Stimulated activated naive CD8-positive, alpha-beta T cell treated with anti-CD3 and anti-CD28 coated beads, Interleukin-15, Interleukin-2, amounts not matched to agents 100 ng/mL and 50 ng/mL, for 24 hours (primary cell): ENCODE measurements around the gene DSG3.

Source experiments
- H3K27ac Mint-ChIP-seq: one replicate; pipeline ENCODE4 v1.8.0; 2021; ENCODE audit warnings: mild to moderate bottlenecking, mixed read lengths
- H3K27me3 Mint-ChIP-seq: one replicate; pipeline ENCODE4 v1.8.0; 2021; ENCODE audit warnings: mixed read lengths
- H3K36me3 Mint-ChIP-seq: one replicate; pipeline ENCODE4 v1.8.0; 2021; ENCODE audit warnings: low read depth, mixed read lengths
- H3K4me1 Mint-ChIP-seq: one replicate; pipeline ENCODE4 v1.8.0; 2021; ENCODE audit warnings: low read depth, mixed read lengths
- H3K4me3 Mint-ChIP-seq: one replicate; pipeline ENCODE4 v1.8.0; 2021; ENCODE audit warnings: mild to moderate bottlenecking, mixed read lengths
- H3K9me3 Mint-ChIP-seq: one replicate; pipeline ENCODE4 v1.8.0; 2021; ENCODE audit warnings: mixed read lengths

The DSG3 gene

DNA sequence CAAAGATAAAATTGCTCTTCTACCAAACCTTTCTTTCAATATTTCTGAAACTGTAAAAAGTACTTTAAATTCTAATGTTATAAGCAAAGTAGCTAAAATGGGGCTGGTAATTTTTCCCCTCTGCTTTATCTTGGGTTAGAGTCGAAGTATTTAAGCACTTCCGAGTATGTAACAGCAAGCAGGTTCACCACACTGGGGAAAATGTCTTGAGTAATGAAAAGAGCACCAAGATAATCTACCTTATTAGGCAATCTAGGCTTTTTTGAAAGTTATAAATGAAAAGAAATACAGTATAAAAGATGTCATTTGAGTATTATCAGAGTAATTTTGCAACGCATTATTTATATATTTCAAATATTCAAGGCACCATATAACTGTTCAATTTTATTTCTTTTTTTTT is 687 bp upstream of the DSG3 start:
- H3K27me3 Mint-ChIP-seq = peaks cover 3% of the 10 kb centered on the region
- H3K27ac Mint-ChIP-seq = no peak overlapping the region
- no peaks in the 10 kb centered on the region for H3K4me1 Mint-ChIP-seq
- H3K36me3 Mint-ChIP-seq = no peaks in the 10 kb centered on the region
- no peaks in the 10 kb centered on the region for H3K9me3 Mint-ChIP-seq
- no peak overlapping the region for H3K4me3 Mint-ChIP-seq

- Mint-ChIP-seq H3K36me3 (no peaks in the 10 kb centered on the region), H3K27ac (no peak overlapping the region), H3K4me3 (no peak overlapping the region), H3K9me3 (no peaks in the 10 kb centered on the region), H3K4me1 (no peaks in the 10 kb centered on the region), H3K27me3 (peaks cover 3% of the 10 kb centered on the region)
Observed at GRCh38 chr18:31450409-31450808, 2.9 kb downstream of the DSG3 start.

DNA sequence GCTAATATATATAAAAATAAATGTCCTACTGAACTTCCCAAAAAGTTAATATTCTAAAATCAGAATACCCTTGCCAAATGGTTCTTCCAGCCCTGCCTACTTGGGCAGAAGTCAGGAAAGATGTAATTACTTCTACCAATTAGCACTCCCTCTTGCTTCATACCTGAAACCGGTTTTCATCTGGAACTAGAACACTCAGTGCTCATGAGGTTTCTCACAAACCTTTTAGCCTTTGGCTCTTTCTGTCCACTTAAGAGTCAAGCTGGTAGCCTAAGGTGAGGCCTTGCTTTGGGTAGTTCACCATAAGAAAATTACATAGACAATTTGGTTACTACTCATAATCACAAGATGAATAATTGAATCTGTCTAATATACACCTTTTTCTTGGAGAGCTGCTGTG is 4.1 kb downstream of the DSG3 start:
- Mint-ChIP-seq H3K27ac (no peak overlapping the region), H3K9me3 (no peaks in the 10 kb centered on the region), H3K4me1 (no peaks in the 10 kb centered on the region), H3K36me3 (no peaks in the 10 kb centered on the region), H3K4me3 (no peak overlapping the region), H3K27me3 (peaks cover 3% of the 10 kb centered on the region)

GRCh38 chr18:31454066-31454708 is 6.6 kb downstream of the DSG3 start:
- Mint-ChIP-seq H3K27ac (no peak overlapping the region), H3K36me3 (no peaks in the 10 kb centered on the region), H3K9me3 (no peaks in the 10 kb centered on the region), H3K4me3 (no peak overlapping the region), H3K4me1 (no peaks in the 10 kb centered on the region), H3K27me3 (no peaks in the 10 kb centered on the region)

GRCh38 chr18:31469629-31470028 is 22.1 kb downstream of the DSG3 start:
- Mint-ChIP-seq H3K4me3 (no peak overlapping the region), H3K27me3 (no peaks in the 10 kb centered on the region), H3K36me3 (no peaks in the 10 kb centered on the region), H3K9me3 (no peaks in the 10 kb centered on the region), H3K4me1 (no peaks in the 10 kb centered on the region), H3K27ac (no peak overlapping the region)

DNA sequence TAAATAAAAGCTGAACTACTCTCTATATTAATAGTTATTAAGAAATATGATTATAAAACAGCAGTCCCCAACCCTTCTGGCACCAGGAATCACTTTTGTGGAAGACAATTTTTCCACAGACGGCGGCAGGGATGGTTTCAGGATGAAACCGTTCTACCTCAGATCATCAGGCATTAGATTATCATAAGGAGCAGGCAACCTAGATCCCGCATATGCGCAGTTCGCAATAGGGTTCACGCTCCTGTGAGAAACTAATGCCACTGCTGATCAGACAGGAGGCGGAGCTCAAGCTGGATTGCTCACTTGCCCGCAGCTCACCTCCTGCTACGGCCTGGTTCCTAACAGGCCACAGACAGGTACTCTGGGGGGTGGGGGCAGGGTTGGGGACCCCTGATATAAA is 31.1 kb downstream of the DSG3 start:
- Mint-ChIP-seq H3K27me3 (peaks cover 3% of the 10 kb centered on the region), H3K4me1 (no peaks in the 10 kb centered on the region), H3K4me3 (no peak overlapping the region), H3K36me3 (no peaks in the 10 kb centered on the region), H3K9me3 (no peaks in the 10 kb centered on the region), H3K27ac (no peak overlapping the region)

DNA sequence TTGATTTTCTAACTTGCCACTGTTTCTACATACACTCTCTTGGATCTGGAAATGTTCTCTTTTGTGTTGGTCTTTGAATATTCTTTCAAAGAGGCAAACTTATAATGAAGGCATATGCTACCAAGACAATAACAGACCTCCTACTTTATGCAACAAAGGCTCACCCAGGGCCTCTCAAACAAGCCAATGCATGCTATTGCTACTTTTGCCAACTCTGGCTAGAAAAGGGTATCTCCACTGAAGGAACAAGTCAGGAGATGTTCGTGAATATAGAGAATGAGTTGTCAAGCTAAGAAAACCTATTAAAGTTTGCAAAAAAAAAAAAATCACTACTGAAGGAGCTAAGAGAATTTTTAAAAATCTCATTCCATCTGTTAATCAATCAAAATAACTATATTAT is 34.5 kb downstream of the DSG3 start:
- Mint-ChIP-seq H3K27me3 (no peaks in the 10 kb centered on the region), H3K9me3 (no peaks in the 10 kb centered on the region), H3K4me3 (no peak overlapping the region), H3K4me1 (no peaks in the 10 kb centered on the region), H3K36me3 (no peaks in the 10 kb centered on the region), H3K27ac (no peak overlapping the region)

- H3K9me3 Mint-ChIP-seq = no peaks in the 10 kb centered on the region
- no peaks in the 10 kb centered on the region for H3K27me3 Mint-ChIP-seq
- H3K4me1 Mint-ChIP-seq = no peaks in the 10 kb centered on the region
- no peak overlapping the region for H3K27ac Mint-ChIP-seq
- no peaks in the 10 kb centered on the region for H3K36me3 Mint-ChIP-seq
- H3K4me3 Mint-ChIP-seq = no peak overlapping the region
Observed at GRCh38 chr18:31483396-31483795, 35.9 kb downstream of the DSG3 start.

DNA sequence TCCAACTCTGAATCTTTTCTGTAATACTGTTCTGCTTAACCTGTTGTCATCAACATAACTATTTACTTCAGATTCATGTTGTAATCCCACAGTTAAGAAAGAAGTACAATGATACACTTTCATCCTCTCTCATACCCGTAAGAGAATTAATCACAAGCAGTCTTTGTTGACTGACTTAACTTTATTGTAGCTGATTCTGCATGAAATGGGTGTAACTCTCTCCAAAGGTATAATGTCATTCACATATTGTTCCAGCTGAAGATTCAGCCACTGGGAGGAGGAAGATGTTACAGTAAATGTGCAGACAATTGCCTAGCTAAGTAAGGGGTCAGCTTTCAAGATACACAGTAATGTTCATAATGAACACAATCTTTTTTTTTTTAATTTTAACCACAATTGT is 36.9 kb downstream of the DSG3 start:
- Mint-ChIP-seq H3K27me3 (peaks cover 3% of the 10 kb centered on the region), H3K27ac (no peak overlapping the region), H3K4me1 (no peaks in the 10 kb centered on the region), H3K4me3 (no peak overlapping the region), H3K9me3 (peaks cover 3% of the 10 kb centered on the region), H3K36me3 (no peaks in the 10 kb centered on the region)

DNA sequence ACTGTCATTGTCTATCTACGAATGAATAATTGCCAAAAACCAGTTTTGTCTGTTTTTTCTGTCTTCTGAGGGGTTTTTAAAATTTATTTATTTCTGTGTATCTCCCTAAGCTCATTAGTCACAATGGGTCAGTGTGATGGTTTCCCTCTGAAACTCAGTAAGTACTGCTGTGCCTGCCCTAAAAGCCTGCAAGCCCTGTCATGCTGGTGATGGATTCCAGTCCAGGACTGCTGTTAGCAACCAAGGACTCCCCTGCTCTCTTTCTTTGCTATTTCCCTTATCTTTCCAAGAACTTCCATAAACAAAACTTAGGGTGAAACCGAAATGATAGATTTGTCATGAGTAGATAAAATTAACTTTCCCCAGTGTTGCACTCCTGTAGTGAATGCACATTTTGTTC is 38.6 kb downstream of the DSG3 start:
- H3K36me3 Mint-ChIP-seq = no peaks in the 10 kb centered on the region
- peaks cover 7% of the 10 kb centered on the region for H3K27me3 Mint-ChIP-seq
- no peak overlapping the region for H3K27ac Mint-ChIP-seq
- no peak overlapping the region for H3K4me3 Mint-ChIP-seq
- H3K9me3 Mint-ChIP-seq = peaks cover 5% of the 10 kb centered on the region
- H3K4me1 Mint-ChIP-seq = no peaks in the 10 kb centered on the region

DNA sequence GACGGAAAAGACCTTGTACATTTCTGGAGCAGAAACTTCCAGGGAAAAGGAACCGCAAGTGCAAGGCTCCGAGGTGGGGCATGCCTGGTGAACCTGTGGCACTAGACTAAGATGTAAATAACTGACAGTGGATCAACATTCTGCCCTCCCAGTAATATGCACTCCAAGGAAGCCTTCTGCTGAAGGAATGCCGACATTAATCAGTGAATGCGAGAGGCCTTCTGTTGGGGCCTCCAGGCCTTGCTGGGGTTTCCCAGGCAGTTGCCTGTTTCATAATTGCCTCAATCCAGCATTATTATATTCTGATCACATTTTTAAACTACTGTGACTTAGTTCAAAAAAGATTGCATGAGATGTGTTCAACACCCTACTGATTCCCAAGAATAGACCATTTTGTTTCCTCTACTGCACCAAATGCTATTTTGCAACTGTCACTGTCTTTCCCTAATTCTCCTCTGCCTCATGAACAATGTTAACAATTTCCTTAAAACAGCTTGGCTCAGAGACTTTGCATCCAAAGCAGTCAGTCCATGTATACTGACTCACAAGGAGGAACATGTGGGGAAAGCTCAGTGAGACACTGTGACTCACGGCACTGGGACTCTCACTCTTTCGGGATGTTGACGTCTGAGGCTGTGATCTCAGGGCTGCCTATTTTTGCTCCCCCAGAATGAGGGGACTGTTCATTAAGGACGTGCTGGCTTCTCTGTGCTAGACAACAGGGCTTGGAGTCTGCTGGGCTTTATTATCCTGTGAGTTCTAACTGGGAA is 39.9 kb downstream of the DSG3 start:
- Mint-ChIP-seq H3K9me3 (peaks cover 5% of the 10 kb centered on the region), H3K27ac (no peak overlapping the region), H3K36me3 (no peaks in the 10 kb centered on the region), H3K4me3 (no peak overlapping the region), H3K4me1 (no peaks in the 10 kb centered on the region), H3K27me3 (peaks cover 10% of the 10 kb centered on the region)

DNA sequence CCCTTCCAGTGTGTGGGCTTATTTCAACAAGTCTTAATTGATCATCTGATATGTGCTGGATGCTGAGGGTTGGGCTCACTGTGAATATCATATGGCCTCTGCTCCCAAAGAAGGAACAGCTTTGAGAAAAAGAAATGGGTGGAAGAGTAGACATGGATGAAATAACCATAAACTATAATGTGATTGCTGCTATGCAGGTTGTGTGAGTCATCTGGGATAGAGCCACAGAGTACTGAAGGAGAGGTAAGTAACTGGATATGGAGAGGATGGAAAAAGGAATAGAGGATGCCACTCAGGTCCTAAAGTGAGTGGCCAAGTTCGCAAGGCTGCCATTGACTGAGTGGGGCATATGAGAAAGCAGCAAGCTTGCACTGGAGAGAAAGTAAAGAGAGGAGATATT is 41.8 kb downstream of the DSG3 start:
- H3K4me3 Mint-ChIP-seq = no peak overlapping the region
- H3K9me3 Mint-ChIP-seq = peaks cover 5% of the 10 kb centered on the region
- no peaks in the 10 kb centered on the region for H3K36me3 Mint-ChIP-seq
- H3K4me1 Mint-ChIP-seq = no peaks in the 10 kb centered on the region
- H3K27ac Mint-ChIP-seq = no peak overlapping the region
- H3K27me3 Mint-ChIP-seq = peaks cover 13% of the 10 kb centered on the region

GRCh38 chr18:31490387-31490786 is 42.8 kb downstream of the DSG3 start:
- H3K4me3 Mint-ChIP-seq = no peak overlapping the region
- peaks cover 16% of the 10 kb centered on the region for H3K27me3 Mint-ChIP-seq
- H3K27ac Mint-ChIP-seq = no peak overlapping the region
- no peaks in the 10 kb centered on the region for H3K4me1 Mint-ChIP-seq
- H3K36me3 Mint-ChIP-seq = no peaks in the 10 kb centered on the region
- H3K9me3 Mint-ChIP-seq = peaks cover 5% of the 10 kb centered on the region

- H3K9me3 Mint-ChIP-seq = peaks cover 5% of the 10 kb centered on the region
- peaks cover 20% of the 10 kb centered on the region for H3K27me3 Mint-ChIP-seq
Observed at GRCh38 chr18:31490833-31491232, 43.3 kb downstream of the DSG3 start.

DNA sequence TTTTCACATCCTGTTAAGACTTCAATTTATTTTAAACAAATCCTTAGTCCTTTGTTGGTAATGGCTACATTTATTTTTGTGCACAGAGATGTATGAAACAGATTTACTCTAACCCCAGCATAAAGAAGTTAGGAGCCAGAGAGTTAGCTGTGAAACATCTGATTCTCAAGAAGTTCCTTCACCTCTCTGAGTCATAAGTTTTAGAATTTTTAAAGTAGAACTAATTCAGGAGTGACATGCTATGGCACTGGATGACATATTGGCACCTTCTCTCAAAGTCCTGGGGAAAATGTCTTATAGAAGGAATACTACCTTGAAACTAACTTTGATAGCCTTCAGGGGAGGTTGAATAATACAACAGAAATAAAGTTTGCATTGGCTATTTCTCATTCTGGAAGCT is 44.0 kb downstream of the DSG3 start:
- no peaks in the 10 kb centered on the region for H3K36me3 Mint-ChIP-seq
- H3K9me3 Mint-ChIP-seq = peaks cover 5% of the 10 kb centered on the region
- H3K27ac Mint-ChIP-seq = no peak overlapping the region
- no peaks in the 10 kb centered on the region for H3K4me1 Mint-ChIP-seq
- no peak overlapping the region for H3K4me3 Mint-ChIP-seq
- peaks cover 25% of the 10 kb centered on the region for H3K27me3 Mint-ChIP-seq

More at GRCh38 chr18:31490833-31491232, 43.3 kb downstream of the DSG3 start:
- H3K27ac Mint-ChIP-seq = no peak overlapping the region
- no peak overlapping the region for H3K4me3 Mint-ChIP-seq
- H3K4me1 Mint-ChIP-seq = no peaks in the 10 kb centered on the region
- no peaks in the 10 kb centered on the region for H3K36me3 Mint-ChIP-seq

DNA sequence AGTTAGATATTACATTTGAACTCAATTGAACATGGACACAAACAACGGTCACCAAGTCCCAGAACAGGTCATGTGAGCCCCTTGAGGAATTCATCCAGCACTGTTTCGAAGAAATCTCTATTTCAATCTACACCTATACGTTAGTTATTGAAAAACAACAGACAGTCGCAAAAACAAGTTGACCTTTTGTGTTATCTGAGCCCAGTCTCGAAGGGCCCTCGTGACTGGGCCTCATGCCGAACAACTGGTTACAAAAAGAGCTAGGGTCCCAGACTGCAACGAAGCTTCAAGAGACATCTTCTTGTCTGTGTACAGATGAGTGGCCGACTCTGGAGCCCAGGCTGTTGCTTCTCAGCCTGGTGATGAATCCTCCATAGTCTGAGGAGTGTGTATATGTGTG is 45.1 kb downstream of the DSG3 start:
- Mint-ChIP-seq H3K9me3 (peaks cover 5% of the 10 kb centered on the region), H3K4me3 (no peak overlapping the region), H3K27me3 (peaks cover 34% of the 10 kb centered on the region), H3K36me3 (no peaks in the 10 kb centered on the region), H3K4me1 (no peaks in the 10 kb centered on the region), H3K27ac (no peak overlapping the region)
